C4-2B (cell line): ENCODE measurements around the gene GABRP.
"Not testable (repeated sequence)": the region's sequence is repeated elsewhere in the genome, so short reads cannot be mapped to it uniquely, and the experiment has no call there.

ENCODE experiments used
- H3K27ac ChIP-seq: fragments of 450-650 bp; 2 replicates; pipeline ENCODE4 v1.5.1; 2017
- ZFX ChIP-seq: fragments of 450-650 bp; IDR thresholded peaks from 2 replicates; pipeline ENCODE4 v1.6.1; 2017
- TF ChIP-seq, protein P1 (sequence below): fragments of 450-650 bp; conservative IDR thresholded peaks from 2 replicates; pipeline ENCODE4 v1.5.1; 2017; ENCODE audit warnings: mild to moderate bottlenecking

The GABRP gene

DNA sequence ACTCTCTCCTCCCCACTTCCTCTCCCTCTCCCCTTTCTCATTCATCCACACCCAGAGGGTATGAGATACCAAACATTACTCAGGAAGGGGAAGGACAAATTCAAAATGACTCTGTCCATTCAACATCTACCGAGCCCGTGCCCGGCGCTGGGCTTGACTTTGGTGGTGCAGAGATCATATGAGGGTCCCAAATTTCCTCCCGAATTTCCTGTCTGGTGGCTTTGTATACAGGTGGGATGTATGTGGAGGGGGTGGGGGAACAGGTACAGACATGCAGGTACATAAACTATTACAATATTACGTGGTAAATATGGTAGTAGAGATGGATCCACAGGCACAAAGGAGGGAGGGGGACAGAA is 21.8 kb upstream of the GABRP start:
- TF ChIP-seq ZFX: no peak
- TF ChIP-seq, protein P1, sequence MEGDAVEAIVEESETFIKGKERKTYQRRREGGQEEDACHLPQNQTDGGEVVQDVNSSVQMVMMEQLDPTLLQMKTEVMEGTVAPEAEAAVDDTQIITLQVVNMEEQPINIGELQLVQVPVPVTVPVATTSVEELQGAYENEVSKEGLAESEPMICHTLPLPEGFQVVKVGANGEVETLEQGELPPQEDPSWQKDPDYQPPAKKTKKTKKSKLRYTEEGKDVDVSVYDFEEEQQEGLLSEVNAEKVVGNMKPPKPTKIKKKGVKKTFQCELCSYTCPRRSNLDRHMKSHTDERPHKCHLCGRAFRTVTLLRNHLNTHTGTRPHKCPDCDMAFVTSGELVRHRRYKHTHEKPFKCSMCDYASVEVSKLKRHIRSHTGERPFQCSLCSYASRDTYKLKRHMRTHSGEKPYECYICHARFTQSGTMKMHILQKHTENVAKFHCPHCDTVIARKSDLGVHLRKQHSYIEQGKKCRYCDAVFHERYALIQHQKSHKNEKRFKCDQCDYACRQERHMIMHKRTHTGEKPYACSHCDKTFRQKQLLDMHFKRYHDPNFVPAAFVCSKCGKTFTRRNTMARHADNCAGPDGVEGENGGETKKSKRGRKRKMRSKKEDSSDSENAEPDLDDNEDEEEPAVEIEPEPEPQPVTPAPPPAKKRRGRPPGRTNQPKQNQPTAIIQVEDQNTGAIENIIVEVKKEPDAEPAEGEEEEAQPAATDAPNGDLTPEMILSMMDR: no peak
- H3K27ac ChIP-seq: no peak overlapping the region

GRCh38 chr5:170762298-170762697 is 21.2 kb upstream of the GABRP start:
- H3K27ac ChIP-seq: not testable (repeated sequence)

GRCh38 chr5:170765868-170766267 is 17.7 kb upstream of the GABRP start:
- not testable (repeated sequence) for H3K27ac ChIP-seq

DNA sequence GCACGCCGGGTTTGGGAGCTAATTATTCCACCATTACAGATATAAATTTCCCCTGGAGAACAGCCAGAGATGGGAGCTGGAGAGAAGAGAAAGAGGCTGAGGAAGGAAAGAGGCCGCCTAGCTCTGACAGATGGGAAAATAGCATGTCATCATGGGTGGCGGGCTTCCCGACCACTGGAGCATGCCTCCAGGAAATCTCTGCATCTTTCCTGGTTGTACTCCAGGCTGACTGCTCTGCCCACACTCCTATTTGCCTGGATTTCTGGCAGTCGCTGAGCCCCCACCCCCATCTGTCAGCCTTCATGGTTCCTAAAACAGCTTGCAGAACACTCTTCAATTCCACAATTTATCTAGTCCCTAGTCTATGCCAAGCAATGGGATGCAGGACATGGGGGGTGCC is 14.3 kb upstream of the GABRP start:
- H3K27ac ChIP-seq: no peak overlapping the region
- TF ChIP-seq, protein P1: no peak
- TF ChIP-seq ZFX: no peak

DNA sequence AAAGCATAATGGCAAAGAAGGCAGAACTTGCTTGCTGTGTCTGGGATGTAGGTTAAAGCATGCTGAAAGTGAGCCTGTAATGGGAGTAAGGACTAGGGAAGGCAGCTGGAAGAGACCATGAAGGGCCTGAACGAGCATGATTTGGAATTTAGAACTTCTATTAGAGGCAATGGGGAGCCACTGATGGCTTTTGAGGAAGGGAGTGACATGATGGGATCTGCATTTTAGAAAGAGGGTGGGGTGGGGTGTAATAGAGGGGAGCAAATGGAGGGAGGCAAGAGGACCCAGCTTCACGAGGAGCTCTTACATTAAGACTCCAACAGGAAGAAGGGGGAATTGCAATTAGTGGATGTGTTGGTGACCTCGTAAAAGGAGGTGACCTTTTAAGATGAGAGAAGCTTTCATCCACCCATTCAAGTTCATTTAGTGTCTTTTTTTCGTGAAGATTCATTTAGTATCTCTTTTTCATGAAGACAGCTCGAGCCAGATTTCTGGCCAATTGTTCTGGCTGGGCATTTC is 13.6 kb upstream of the GABRP start:
- TF ChIP-seq ZFX: no peak
- TF ChIP-seq, protein P1: no peak; the same call in 1 of the 2 replicates
- no peak overlapping the region for H3K27ac ChIP-seq

DNA sequence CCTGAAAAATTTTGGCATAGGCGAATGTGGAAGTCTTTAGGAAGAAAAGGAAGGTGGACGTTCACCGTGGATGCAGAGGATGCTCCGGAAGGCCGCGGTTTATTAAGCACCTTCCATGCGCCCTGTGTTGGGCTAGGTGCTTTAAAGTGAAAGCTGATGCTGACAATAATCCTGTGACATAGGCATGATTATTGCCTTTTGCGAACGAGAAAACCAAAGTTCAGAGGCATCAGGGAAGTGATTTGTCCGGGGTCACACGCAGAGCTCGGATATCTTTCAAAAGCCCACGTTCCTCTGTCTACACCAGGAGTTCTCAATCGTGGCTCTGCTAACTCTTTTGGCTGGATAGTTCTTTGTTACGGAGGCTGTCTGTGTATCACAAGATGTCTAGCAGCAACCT is 12.0 kb upstream of the GABRP start:
- TF ChIP-seq, protein P1: no peak
- no peak for TF ChIP-seq ZFX

GRCh38 chr5:170773024-170773985 is 10.2 kb upstream of the GABRP start:
- TF ChIP-seq, protein P1: no peak
- no peak for TF ChIP-seq ZFX
- H3K27ac ChIP-seq: no peak overlapping the region

More for the DNA sequence above, 12.0 kb upstream of the GABRP start:
- H3K27ac ChIP-seq: no peak overlapping the region

DNA sequence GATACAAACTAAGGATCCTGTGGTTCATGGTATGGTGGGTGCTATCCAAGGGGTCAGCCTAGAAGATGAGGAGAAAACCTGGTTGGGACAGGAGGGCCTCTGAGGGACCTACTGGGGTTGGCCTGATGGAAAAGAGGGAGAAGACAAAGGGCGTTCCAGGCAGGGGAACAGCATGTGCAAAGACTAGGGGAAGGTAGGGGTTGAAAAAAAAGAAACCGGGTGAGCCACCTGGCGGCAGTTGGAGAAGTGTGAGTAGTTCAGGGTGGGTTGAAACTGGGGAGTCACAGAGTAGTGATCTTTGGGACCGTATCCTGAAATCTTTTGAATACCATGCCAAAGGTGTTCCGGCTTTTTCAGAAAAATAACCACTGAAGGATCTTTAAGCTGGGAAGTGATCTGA is 8.7 kb upstream of the GABRP start:
- TF ChIP-seq ZFX: no peak
- TF ChIP-seq, protein P1: no peak; the same call in 1 of the 2 replicates
- H3K27ac ChIP-seq: no peak overlapping the region
